GM19324 (cell line): ENCODE results near the gene NME3.
"Not testable (repeated sequence)": the region's sequence is repeated elsewhere in the genome, so short reads cannot be mapped to it uniquely, and the experiment has no call there.

Experiments used
- ATAC-seq: cut with Tn5 transposase; IDR thresholded peaks from one replicate; pipeline ENCODE4 v1.9.1; 2021; ENCODE audit warnings: mild to moderate bottlenecking, moderate library complexity; ENCODE audit not compliant: unreplicated experiment, low FRiP score

NME3 gene

DNA sequence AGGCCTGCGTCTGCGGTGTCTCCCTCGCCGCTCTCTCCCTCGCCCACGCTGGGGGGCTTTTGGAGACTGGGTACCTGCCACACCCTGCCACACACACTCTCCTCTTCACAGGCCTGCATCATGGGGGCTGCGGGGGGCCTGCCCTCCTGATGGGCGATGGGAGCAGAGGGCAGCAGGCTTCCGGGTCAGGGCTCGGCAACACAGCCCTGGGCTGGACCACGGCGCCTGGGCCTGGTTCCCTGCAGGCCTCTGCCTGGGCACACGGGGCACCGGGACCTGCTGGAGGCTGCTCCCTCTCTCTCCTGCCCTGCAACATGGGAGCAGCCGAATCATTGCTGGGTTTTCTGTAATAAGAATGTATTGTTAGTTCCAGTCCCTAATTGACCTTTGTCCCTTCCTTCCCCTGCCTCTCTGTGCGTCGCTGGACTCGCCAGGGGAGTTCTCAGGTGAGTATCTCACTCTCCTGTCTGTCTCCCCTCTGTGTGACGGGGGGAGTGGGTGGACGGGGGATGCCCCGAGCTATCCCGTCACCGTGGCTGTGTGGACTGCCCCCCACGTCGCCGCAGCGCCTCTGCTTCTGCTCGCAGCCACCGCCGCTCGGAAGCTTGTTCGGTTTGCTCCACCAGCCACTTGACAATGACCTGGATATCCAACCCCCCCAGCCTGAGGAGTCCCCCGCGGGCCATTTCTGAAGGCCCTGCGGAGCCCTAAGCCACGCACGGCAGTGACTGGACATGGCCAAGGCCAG lies 13.5 kb downstream of the NME3 start:
- ATAC-seq = no peak

DNA sequence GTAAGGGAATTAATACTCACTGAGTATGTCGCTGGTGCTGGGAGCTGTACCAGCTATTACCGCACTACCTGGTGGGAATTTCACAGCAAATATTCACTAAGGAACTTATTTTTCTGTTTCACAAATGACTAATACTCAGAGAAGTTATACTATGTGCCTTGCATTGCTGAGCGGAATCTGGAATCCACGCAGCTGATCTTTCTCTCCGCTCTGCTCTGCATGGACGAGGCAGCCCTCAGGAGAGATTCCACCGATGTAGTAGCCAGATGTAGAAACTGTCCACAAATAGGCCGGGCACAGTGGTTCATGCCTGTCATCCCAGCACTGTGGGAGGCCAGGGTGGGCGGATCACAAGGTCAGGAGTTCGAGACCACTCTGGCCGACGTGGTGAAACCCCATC lies 17.1 kb downstream of the NME3 start:
- ATAC-seq = no peak

DNA sequence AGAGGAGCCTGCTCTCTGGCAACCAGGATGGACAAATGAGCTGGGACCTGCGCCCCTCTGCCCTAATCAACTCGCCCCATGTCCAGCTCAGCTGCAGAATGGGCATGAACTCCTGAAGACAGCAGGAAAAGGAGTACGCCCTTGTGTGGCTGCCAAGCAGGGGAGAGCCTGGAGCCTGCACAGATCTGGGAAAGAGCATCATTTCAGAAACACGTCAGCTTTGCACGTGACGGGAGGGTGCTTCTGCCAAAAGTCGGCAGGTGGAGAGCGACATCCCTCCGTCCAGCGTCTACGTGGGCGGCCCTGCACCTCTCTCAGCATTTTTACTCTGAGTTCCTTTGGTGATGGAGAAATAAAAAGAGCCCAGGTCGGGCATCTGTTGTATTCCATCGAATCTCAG lies 18.5 kb downstream of the NME3 start:
- ATAC-seq = no peak

GRCh38 chr16:1751946-1752345 lies 19.4 kb downstream of the NME3 start:
- ATAC-seq = no peak

- ATAC-seq = no peak
These were observed 21.9 kb downstream of the NME3 start for GRCh38 chr16:1749152-1750117.

- no peak for ATAC-seq
These were observed 23.4 kb downstream of the NME3 start for GRCh38 chr16:1747934-1748333.

- no peak for ATAC-seq
These were observed 24.6 kb downstream of the NME3 start for GRCh38 chr16:1746693-1747195.

DNA sequence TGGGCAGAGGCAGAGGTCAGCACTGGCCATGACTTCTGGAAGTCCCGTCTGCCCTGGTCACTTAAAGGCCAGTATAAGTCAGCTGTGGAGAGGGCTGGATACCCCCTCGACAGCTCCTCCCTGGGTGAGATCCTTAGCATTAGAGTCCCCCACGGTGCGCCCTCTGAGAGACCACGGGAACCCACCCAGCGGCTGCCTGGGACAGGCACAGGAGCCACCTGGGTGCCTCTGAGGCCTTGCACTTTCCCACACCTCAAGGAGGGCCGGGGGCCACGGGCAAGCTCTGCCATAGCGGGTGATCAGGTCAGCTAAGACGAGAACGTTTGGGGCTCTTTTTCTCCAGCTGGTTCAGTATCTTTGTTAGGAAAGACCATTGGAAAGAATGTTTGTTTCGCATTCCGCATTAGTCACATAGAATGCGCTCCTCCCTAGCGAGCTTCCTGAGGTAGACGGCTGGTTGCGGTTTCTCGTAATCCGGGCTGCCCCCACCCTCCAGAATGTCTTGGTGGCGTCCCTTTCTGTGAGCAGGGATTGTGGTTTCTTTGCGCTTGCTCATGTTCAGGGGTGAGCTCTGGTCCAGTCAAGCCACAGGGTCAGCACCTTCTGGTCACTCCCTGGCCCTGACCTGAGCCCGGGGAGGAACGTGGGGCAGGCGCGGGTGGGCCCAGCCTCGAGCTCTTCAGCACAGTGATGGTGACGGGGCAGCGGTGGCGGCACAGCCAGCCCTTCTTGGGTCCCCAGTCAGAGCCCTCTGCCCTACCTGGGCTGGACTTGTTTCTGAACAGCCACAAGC lies 25.2 kb downstream of the NME3 start:
- ATAC-seq = no peak

- ATAC-seq = no peak
These were observed 26.0 kb downstream of the NME3 start for GRCh38 chr16:1745181-1745899.

- no peak for ATAC-seq
These were observed 27.0 kb downstream of the NME3 start for GRCh38 chr16:1744338-1744840.

DNA sequence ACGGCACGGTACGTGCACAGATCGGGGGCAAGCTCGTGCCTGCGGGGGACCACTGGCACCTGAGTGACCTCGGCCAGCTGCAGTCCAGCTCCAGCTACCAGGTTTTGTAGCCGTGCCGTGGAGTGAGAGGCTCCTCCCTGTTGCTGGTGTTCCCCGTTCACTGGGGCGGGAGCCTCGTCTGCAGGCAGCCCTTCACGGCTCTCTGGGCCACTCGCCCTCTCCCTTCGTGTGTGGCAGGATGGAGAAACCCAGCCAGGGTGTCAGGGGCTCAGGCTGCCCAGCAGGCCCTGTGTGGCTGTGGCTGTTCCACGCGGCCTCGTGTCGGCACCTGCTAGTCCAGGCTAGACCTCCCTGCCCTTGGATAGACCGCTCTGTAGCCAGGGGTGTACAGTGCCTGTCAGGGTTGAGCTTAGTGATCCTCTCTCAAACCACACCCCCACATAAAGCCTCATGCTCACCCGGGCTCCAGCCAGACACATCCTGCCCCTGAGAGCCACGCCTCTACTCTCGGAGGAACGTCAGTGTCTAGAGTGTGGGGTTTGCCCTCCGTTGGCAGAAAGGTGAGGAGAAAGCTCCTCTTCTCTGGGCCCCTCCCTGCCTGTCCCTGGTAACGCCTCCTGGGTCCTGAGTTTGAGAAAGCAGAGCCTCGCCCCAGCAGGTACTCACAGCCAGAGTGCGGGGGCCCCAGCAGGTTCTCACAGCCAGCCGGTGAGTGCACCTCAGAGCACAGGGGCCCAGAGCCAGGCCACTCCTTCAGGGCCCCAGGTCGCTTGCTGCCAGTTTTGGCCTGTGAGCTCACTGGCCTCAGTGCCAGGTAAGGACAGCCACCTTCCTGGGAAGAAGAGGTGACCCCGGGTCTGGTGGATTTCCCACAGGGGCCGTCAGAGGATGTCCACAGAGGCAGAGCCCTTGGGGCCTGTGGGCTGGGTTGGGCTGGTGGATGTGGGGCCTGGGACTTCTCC lies 27.7 kb downstream of the NME3 start:
- ATAC-seq = no peak

DNA sequence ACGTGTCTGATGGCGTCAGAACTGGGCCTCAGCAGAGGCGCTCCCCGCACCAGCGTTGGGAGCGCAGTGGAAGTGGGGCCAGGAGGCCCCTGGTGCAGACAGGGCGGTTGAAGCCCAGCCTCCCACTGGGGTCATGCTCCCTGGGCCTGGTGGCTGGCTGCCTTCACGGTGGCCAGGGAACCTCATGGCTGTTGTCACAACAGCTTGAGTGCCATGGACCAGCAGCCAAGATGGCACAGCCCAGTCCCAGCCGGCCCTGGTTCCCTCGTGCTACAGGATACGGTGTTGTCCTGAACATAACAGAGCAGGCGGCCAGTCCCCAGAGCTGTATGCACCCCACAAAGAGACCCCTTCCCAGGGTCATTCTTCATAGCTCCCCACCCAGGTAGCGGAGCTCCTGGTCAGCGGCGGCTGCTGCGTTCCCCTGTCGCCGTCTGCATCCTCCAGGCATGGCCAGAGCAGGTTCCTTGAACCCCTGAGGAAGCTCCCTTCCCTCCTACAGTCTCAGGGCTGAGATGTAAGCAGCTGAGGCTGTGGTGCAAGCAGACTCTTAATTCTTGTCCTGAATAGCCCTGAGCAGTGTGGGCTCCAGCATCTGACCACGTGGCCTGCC lies 29.7 kb downstream of the NME3 start:
- ATAC-seq = no peak

DNA sequence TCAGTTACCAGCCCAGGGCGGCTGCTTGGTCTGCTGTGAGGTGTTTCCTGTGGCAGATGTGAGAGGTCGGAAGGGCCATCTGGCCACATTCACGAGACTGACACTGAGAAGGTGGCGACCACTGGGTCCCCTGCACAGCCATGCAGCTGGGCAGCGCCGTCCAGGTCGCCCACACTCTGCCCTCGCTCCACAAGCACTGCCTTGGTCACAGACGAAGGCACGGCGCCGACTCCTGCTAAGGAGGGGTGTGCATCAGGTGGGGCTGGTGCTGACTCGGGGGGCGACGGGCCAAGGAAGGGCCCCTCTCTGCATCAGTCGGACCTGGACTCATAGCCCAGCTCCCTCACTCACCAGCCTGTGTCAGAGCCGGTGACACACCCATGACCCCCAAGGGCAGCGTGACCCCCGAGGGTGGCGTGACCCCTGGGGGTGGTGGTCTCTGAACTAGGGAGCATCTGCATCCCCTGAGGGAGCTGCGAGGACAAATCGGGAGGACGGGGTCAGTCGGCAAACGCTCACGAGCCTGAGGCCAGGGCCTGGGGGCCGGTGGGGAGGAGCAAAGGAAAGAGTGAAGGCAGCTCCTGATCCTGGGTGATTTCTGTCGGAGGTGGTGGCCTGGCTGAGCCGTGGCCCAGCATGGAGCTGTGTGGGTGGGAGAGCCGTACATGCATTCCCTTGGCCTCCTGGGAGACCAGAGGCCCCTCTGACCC lies 30.4 kb downstream of the NME3 start:
- ATAC-seq = no peak

- no peak for ATAC-seq
These were observed 31.1 kb downstream of the NME3 start for GRCh38 chr16:1740234-1740633.

DNA sequence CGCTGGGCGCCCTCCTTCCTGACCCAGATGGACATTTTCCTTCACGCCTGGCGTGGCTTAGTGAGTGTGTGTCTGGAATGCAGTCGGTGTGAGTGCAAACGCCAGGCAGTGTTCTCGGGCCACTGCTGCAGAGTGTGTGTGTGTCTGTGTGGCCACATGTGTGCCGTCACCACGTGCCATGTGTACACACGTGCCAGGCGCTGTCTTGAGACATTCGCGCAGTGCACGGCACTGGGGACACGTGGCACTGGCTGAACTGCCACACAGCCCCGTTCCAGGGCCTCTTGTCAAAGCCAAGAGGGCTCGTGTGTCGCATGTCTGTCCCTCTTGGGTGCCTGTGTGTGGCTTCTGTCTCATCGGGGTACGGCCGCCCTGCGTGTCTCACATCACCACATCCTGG lies 36.5 kb downstream of the NME3 start:
- no peak for ATAC-seq

GRCh38 chr16:1734123-1734522 lies 37.2 kb downstream of the NME3 start:
- ATAC-seq = no peak

DNA sequence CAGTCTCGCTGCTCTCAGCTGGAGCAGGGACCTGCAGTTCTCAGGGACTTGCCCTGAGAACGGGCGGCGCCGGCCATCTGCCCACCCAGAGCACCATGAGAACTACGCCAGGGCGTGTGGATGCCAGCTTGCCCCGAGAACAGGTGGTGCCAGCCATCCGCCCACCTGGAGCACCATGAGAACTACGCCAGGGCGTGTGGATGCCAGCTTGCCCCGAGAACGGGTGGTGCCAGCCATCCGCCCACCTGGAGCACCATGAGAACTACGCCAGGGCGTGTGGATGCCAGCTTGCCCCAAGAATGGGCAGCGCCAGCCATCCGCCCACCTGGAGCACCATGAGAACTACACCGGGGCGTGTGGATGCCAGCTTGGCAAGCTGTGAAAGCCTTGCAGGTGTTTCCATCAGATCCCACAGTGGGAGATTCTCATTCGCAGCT lies 38.8 kb downstream of the NME3 start:
- not testable (repeated sequence) for ATAC-seq

- no peak for ATAC-seq
These were observed 39.3 kb downstream of the NME3 start for GRCh38 chr16:1732071-1732470.
